ENCODE data around the gene GOLGA8M. TPM values are rescaled to one million over a fixed set of nuclear protein-coding genes. Genes with fewer than 3 reads are reported as not detected.
"Not testable (repeated sequence)": the region's sequence is repeated elsewhere in the genome, so short reads cannot be mapped to it uniquely, and the experiment has no call there.

Gene GOLGA8M
- total RNA-seq, 2 experiments from 2014 or later: 0.12 TPM; not detected in 1

DNA sequence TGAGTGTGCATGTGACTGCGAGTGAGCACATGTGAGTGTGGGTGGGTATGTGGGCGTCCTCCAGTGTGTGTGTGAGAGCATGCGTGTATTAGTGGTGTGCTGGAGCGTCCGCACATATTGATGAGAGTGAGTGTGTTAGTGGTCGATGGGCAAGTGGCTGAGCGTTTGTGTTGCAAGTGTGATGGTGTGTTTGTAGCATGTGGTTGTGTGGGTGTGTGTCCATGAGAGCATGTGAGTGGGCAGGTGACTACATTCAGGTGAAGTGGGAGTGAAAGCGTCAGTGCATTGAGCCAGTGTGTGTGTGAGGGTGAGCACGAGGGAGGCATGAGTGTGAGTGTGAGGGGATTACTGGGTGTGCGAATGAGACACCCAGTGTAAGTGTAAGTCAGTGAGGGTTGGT is 59.7 kb downstream of the GOLGA8M start:
- intact Hi-C loops (cut with micrococcal nuclease); H3K27me3 Mint-ChIP-seq (ENCODE audit: low read depth); H3K9me3 Mint-ChIP-seq; DNase-seq; H3K4me3 Mint-ChIP-seq; CTCF ChIA-PET; H3K36me3 Mint-ChIP-seq (ENCODE audit: low read depth); H3K4me1 Mint-ChIP-seq (ENCODE audit: low read depth); H3K27ac Mint-ChIP-seq: not testable (repeated sequence)

Other genes starting within 250 kb of the GOLGA8M start
- gene GOLGA8G, start 179.4 kb downstream of the GOLGA8M start, total RNA-seq: not detected
- gene GOLGA6L25, start 158.9 kb downstream of the GOLGA8M start, total RNA-seq: not detected
- not detected for gene GOLGA6L7, start 136.2 kb upstream of the GOLGA8M start, total RNA-seq
- gene APBA2, start 173.6 kb upstream of the GOLGA8M start, total RNA-seq: 10 to 100 TPM; 16.2 to 18.3 TPM